Upper lobe of left lung (tissue), 4 donors: ENCODE data around the gene MRPL20.

Source experiments
- POLR2A ChIP-seq, 4 donors: fragments of 450-650 bp; IDR thresholded peaks; one replicate each; pipeline ENCODE4 v1.5.1; 2016 to 2017; ENCODE audit warnings: antibody characterized with exemption in 4 of 4, mild to moderate bottlenecking in 2 of 4
- TF ChIP-seq, protein P1 (sequence below), 6 experiments: fragments of 450-650 bp in 4 of 6; fragments of 200-600 bp in 2 of 6; sonication (generic) in 2 of 6; IDR thresholded peaks; one replicate each; pipeline ENCODE4 v1.5.1; 2016 to 2019; ENCODE audit warnings: antibody characterized with exemption in 6 of 6

DNA sequence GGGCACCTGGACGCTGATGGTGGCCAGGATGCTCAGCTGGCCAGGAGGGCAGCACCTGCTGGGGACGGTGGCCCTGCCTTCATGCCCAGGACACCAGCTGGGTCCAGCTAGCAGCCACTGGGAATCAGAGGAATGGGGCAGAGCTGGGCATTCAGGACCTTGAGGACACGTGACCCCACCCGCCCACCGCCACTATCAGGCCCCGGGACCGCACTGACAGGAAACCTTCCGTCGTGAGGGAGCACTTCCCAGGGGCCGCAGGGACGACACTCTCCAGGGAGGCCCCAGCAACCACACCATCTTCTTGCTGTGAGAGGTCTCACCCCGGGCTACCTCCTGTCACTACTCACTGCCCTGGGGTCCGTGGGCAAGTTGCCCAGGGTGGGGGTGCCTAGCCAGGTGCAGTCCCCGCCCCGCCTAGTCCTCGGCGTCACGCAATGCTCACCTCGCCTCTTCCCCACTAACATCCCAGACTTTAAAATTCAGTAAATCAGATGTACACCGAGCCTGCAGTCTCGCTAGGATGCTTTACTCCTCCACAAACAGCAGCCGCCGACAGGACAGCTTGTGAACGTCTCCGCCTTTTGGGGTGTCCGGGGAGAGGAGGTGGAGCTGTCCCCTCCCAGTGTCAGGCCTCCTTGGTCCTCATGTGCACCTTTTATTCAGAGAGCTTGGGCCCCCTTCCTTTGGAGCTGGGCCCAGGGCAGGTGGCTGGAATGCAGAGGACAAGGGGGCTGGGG is 33.3 kb upstream of the MRPL20 start:
- no peak for TF ChIP-seq POLR2A (IDR thresholded peaks at IDR 0.05)
- TF ChIP-seq, protein P1, sequence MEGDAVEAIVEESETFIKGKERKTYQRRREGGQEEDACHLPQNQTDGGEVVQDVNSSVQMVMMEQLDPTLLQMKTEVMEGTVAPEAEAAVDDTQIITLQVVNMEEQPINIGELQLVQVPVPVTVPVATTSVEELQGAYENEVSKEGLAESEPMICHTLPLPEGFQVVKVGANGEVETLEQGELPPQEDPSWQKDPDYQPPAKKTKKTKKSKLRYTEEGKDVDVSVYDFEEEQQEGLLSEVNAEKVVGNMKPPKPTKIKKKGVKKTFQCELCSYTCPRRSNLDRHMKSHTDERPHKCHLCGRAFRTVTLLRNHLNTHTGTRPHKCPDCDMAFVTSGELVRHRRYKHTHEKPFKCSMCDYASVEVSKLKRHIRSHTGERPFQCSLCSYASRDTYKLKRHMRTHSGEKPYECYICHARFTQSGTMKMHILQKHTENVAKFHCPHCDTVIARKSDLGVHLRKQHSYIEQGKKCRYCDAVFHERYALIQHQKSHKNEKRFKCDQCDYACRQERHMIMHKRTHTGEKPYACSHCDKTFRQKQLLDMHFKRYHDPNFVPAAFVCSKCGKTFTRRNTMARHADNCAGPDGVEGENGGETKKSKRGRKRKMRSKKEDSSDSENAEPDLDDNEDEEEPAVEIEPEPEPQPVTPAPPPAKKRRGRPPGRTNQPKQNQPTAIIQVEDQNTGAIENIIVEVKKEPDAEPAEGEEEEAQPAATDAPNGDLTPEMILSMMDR (IDR thresholded peaks at IDR 0.05), result no peak
